Neural cell (in vitro differentiated cells): Measurements from ENCODE around the gene BABAM2.

ENCODE experiments used
- EP300 ChIP-seq: fragments of 450-650 bp; conservative IDR thresholded peaks from 2 replicates; pipeline ENCODE4 v1.6.1; 2014; ENCODE audit warnings: antibody characterized with exemption, mild to moderate bottlenecking, moderate library complexity; ENCODE audit not compliant: poor library complexity, severe bottlenecking
- EZH2 ChIP-seq: fragments of 200-600, 300-800 bp; shearing (Covaris generic), sonication (generic); IDR thresholded peaks from 2 replicates; pipeline ENCODE4 v1.6.1; 2014; ENCODE audit warnings: antibody characterized with exemption, low read length, borderline replicate concordance, mild to moderate bottlenecking; ENCODE audit not compliant: insufficient read depth, poor library complexity, severe bottlenecking
- MXI1 ChIP-seq: fragments of 450-650 bp; conservative IDR thresholded peaks from 2 replicates; pipeline ENCODE4 v1.6.1; 2014; ENCODE audit warnings: antibody characterized with exemption, mild to moderate bottlenecking; ENCODE audit not compliant: poor library complexity, severe bottlenecking
- POLR2AphosphoS5 ChIP-seq: IDR thresholded peaks from 2 replicates; pipeline ENCODE4 v1.6.1; 2012
- TAF1 ChIP-seq: IDR thresholded peaks from 2 replicates; pipeline ENCODE4 v1.6.1; 2012; ENCODE audit warnings: low read depth
- TF ChIP-seq, protein P1 (sequence below): fragments of 450-650 bp; IDR thresholded peaks from 2 replicates; pipeline ENCODE4 v1.5.1; 2014; ENCODE audit warnings: antibody characterized with exemption, mild to moderate bottlenecking, moderate library complexity; ENCODE audit not compliant: poor library complexity, severe bottlenecking
- TF ChIP-seq, protein P2 (sequence below): IDR thresholded peaks from 2 replicates; pipeline ENCODE4 v1.6.1; 2012; ENCODE audit warnings: borderline replicate concordance

GRCh38 chr2:28055325-28055970 is 164.9 kb downstream of the BABAM2 start:
- TF ChIP-seq, protein P1, sequence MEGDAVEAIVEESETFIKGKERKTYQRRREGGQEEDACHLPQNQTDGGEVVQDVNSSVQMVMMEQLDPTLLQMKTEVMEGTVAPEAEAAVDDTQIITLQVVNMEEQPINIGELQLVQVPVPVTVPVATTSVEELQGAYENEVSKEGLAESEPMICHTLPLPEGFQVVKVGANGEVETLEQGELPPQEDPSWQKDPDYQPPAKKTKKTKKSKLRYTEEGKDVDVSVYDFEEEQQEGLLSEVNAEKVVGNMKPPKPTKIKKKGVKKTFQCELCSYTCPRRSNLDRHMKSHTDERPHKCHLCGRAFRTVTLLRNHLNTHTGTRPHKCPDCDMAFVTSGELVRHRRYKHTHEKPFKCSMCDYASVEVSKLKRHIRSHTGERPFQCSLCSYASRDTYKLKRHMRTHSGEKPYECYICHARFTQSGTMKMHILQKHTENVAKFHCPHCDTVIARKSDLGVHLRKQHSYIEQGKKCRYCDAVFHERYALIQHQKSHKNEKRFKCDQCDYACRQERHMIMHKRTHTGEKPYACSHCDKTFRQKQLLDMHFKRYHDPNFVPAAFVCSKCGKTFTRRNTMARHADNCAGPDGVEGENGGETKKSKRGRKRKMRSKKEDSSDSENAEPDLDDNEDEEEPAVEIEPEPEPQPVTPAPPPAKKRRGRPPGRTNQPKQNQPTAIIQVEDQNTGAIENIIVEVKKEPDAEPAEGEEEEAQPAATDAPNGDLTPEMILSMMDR: no peak
- no peak for TF ChIP-seq MXI1
- TF ChIP-seq EZH2: no peak
- TF ChIP-seq EP300: no peak
- TF ChIP-seq POLR2AphosphoS5: no peak
- TF ChIP-seq, protein P2, sequence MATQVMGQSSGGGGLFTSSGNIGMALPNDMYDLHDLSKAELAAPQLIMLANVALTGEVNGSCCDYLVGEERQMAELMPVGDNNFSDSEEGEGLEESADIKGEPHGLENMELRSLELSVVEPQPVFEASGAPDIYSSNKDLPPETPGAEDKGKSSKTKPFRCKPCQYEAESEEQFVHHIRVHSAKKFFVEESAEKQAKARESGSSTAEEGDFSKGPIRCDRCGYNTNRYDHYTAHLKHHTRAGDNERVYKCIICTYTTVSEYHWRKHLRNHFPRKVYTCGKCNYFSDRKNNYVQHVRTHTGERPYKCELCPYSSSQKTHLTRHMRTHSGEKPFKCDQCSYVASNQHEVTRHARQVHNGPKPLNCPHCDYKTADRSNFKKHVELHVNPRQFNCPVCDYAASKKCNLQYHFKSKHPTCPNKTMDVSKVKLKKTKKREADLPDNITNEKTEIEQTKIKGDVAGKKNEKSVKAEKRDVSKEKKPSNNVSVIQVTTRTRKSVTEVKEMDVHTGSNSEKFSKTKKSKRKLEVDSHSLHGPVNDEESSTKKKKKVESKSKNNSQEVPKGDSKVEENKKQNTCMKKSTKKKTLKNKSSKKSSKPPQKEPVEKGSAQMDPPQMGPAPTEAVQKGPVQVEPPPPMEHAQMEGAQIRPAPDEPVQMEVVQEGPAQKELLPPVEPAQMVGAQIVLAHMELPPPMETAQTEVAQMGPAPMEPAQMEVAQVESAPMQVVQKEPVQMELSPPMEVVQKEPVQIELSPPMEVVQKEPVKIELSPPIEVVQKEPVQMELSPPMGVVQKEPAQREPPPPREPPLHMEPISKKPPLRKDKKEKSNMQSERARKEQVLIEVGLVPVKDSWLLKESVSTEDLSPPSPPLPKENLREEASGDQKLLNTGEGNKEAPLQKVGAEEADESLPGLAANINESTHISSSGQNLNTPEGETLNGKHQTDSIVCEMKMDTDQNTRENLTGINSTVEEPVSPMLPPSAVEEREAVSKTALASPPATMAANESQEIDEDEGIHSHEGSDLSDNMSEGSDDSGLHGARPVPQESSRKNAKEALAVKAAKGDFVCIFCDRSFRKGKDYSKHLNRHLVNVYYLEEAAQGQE: no peak
- TF ChIP-seq TAF1: no peak
